SKM-1 (cell line): ENCODE data around the gene ARHGEF2.

ENCODE experiments used
- DNase-seq: peaks from one replicate; lab custom pipeline; 2025; ENCODE audit not compliant: unreplicated experiment; lab: John Stamatoyannopoulos, UW

The ARHGEF2 gene

DNA sequence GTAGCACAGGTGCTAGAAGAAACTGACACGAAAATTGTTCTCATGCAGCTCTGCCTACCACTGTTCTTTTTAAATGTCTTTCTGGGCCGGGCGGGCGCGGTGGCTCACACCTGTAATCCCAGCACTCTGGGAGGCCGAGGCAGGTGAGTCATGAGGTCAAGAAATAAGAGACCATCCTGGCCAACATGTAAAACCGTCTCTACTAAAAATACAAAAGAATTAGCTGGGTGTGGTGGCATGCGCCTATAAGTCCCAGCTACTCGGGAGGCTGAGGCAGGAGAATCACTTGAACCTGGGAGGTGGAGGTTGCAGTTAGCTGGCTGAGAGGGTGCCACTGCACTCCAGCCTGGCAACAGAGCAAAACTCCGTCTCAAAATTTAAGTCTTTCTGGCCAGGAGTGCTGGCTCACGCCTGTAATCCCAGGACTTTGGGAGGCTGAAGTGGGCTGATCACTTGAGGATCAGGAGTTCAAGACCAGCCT lies 66.3 kb downstream of the ARHGEF2 start:
- no peak for DNase-seq

DNA sequence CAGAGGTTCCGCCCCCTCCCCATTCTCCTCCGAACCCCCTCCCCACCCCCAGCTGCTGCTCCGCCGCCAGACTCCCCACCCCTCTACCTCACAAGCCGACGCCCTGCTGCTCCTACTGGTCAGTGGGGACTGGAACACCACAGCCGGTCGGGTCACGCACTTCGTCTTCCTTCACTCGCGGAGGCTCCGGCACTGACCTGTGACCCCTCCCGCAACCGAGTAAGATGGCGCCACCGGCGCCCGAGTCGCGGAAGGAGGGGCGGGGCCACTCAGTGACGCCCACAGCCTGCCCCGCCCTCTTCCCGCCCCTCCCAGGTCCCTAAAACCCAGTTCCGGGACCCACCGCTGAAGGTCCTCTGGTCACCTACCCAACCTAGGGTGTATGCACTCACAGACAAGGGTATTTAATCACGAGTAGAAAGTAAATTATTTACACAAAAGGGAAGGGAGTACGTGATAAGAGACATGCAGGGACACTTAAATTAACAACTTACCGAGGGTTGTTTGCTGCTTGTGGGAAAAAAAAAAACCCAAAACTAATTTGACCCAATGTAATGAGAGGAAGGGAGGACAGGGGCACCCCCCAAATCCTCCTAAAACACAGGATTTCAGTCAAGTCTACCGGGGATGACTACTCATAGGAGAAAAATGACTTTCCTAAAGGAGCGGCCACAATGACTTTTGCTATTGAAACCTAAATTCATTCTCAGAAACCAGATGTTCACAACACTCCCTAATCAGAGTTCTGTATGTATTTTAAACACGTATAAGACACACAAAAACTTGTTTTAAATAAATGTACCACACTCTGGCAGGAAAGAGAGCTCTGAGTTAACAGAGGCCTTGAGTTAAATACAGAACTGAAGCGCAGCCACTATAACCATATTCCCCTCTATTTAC lies 66.9 kb downstream of the ARHGEF2 start, which contains the start of gene RIT1:
RIT1 (minus strand) TSS at position 194 of the 900 bp plus-strand sequence. CDS start 588 bp downstream, outside the sequence.
- peak; percentile 87 for DNase-seq

DNA sequence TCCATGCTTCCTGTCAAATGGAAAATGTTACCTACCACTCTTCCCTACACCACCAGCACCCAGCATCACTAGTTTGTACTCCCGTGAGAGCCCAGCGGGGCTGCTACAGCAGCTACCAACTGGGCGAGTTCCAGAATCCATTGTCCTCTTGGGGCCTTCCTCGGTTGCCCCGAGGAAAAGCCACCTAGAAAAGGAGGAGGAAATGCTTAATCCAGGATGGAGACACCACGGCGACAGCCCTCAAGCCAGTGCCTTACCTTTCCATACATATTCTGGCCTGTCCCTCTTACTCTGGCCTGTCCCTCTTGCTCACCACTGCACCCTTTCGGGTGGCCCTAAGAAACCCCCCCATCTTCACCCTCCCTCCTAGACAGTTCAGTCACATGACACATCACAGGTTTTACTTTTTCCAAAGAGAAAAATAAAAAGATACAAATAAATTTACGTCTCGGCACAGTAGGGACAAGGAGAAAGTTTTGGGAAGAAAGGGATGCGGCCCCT lies 67.7 kb downstream of the ARHGEF2 start:
- DNase-seq, result no peak

DNA sequence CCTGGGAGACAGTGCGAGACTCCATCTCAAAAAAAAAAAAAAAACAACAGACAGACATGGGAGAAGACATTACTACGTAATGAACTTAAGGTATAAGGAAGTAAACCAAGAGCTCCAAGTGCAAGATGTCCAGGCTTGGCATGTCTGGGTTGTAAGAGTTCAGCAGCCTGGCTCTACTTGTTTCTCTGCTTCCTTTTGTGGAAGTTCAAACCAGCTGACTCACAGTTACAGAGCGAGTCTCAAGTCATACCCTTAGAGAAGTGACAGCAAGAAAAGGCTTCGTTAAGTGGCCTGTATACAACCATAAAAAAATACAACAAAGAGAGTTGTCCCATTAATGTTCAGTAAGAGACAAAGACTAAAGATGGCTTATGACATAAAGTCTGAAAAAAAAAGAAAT lies 68.5 kb downstream of the ARHGEF2 start:
- peak; percentile 91 for DNase-seq

DNA sequence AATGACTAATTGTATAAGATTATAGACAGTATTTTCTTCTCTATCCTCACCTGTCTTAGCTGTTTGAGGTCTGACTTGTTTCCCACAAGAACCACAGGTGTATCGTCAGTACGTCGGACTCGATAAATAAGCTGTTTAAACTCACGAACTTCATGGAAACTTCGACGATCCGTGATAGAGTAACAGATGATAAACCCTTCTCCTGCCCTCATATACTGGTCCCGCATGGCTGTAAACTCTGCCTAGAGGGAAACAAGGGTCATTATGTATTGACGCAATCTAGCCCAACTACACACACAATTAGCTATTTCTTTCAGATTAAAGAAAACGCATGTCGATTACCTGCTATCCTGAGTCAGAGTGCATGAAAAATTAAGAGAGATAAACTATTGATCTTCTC lies 74.1 kb downstream of the ARHGEF2 start:
- DNase-seq, result no peak

DNA sequence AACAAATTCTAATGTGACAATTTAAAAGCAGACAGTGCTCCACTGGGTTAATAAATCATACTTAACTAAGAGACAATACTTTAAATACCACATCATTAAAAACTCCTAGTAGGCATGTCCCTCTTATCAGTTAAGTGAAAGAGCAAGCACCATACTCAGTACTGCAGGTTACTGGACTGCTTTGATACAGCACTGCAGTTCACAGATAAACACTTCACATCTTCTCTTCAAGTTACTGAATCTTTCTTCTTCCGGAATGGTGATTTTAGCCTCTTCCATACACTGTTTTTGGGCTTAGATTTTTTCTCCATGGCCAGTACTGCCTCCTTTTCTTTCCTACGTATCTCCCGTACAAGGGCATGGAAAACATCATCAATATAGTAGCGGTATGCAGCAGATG lies 78.2 kb downstream of the ARHGEF2 start:
- no peak for DNase-seq

DNA sequence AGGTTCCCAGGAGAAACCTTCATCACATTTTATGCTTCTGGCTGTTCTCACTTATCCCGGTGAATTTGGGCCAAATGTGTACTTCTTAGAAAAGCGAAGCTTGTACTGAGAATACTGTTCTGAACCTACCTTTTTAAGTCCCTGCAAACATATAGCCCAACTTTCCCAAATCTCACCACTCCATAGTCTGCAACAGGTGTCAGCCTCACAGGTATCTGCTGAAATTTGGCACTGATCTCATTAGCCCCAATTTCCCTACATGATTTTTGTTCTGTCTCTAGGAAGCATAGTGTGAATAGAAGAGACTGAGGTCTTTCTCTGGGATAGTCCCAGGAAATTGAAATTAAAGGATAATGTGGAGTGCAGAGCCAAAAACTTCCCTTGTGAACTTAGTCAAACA lies 78.7 kb downstream of the ARHGEF2 start:
- DNase-seq, result no peak

DNA sequence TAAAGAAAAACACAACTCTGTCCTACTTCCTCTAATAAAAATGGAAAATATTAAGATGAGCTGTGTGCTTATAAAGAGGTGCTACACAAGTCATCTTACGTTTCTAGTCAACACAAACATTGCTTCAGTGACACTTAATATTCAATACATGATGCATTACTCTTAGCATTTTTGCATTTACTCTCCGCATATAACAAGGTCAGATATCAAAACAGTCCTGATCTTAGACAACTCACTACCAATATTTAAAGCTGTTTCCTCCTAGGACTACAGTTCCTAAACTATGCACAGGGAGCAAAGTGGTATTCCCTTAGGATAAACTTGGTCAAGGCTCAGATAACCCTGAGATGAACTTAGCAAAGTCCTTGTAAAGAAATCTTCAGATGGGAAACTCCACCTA lies 79.5 kb downstream of the ARHGEF2 start:
- DNase-seq, result no peak

DNA sequence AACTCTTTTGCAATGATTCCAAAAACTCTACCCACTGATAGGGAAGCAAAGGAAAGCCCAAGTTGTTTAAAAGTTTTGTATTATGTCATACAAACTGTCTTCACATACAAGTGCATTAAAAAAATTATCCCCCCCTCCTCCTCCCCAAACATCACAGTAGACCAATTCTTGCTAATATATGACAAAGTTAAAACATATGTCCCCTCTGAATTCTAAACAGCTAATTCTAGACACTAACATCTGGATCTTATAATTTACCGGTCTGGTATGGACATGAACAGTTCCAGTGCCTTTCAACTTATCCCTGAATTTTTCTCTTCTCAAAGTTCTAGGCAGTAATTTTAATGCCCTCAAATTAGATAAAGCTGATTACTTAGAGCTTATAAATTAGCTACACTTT lies 80.6 kb downstream of the ARHGEF2 start:
- DNase-seq, result no peak
